Chondrocyte (in vitro differentiated cells): Measurements from ENCODE around the gene COL4A5. TPM values are rescaled to one million over a fixed set of nuclear protein-coding genes. Genes with fewer than 3 reads are reported as not detected.

Experiments used
- DNase-seq: peaks from one replicate; pipeline ENCODE4 v3.0.0; 2021; ENCODE audit warnings: mixed read lengths, low spot score
- H3K27ac Mint-ChIP-seq: one replicate; pipeline ENCODE4 v1.8.0; 2021; ENCODE audit warnings: mild to moderate bottlenecking, moderate library complexity, mixed read lengths; ENCODE audit not compliant: unreplicated experiment
- H3K27me3 Mint-ChIP-seq: 2 replicates; pipeline ENCODE4 v1.8.0; 2021; ENCODE audit warnings: low read depth, mixed read lengths
- H3K36me3 Mint-ChIP-seq: 2 replicates; pipeline ENCODE4 v1.8.0; 2021; ENCODE audit warnings: low read depth, mixed read lengths
- H3K4me1 Mint-ChIP-seq: 2 replicates; pipeline ENCODE4 v1.8.0; 2021; ENCODE audit warnings: low read depth, mild to moderate bottlenecking, mixed read lengths
- H3K4me3 Mint-ChIP-seq: one replicate; pipeline ENCODE4 v1.8.0; 2021; ENCODE audit warnings: mild to moderate bottlenecking, moderate library complexity, mixed read lengths; ENCODE audit not compliant: unreplicated experiment
- H3K9me3 Mint-ChIP-seq: 2 replicates; pipeline ENCODE4 v1.8.0; 2021; ENCODE audit warnings: low read depth, mixed read lengths
- total RNA-seq: library from RNA; stranded (reverse); gene quantifications from 3 replicates; pipeline ENCODE4 v1.2.1, GENCODE V29; 2021
- TF ChIP-seq, protein P1 (sequence below): fragments of 200-600 bp; sonication (generic); IDR thresholded peaks from 2 replicates; pipeline ENCODE4 v1.5.0; 2021; ENCODE audit warnings: antibody characterized with exemption, mild to moderate bottlenecking, moderate library complexity

COL4A5 gene
- total RNA-seq, 1 donor from 2014 or later = 211 TPM

DNA sequence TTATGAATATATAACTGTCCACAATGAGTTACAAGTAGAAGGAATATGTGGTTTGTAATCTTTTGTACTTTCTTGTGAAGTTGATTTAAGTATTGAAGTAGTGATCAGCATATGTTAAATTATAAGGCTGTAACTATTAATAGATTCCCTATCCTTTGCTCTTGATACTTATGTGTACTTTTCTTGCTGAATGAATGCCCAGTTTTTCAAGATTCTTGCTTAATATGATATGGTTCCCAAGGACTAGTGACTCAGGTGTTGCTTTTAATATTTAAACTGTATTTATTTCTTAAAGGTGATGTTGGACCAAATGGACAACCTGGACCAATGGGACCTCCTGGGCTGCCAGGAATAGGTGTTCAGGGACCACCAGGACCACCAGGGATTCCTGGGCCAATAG lies 175.0 kb downstream of the COL4A5 start:
- DNase-seq = no peak
- TF ChIP-seq, protein P1, sequence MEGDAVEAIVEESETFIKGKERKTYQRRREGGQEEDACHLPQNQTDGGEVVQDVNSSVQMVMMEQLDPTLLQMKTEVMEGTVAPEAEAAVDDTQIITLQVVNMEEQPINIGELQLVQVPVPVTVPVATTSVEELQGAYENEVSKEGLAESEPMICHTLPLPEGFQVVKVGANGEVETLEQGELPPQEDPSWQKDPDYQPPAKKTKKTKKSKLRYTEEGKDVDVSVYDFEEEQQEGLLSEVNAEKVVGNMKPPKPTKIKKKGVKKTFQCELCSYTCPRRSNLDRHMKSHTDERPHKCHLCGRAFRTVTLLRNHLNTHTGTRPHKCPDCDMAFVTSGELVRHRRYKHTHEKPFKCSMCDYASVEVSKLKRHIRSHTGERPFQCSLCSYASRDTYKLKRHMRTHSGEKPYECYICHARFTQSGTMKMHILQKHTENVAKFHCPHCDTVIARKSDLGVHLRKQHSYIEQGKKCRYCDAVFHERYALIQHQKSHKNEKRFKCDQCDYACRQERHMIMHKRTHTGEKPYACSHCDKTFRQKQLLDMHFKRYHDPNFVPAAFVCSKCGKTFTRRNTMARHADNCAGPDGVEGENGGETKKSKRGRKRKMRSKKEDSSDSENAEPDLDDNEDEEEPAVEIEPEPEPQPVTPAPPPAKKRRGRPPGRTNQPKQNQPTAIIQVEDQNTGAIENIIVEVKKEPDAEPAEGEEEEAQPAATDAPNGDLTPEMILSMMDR = no peak
- Mint-ChIP-seq H3K4me3 (no peak overlapping the region), H3K36me3 (peaks cover 8% of the 10 kb centered on the region), H3K9me3 (no peaks in the 10 kb centered on the region), H3K27ac (no peak overlapping the region), H3K4me1 (no peaks in the 10 kb centered on the region), H3K27me3 (no peaks in the 10 kb centered on the region)

DNA sequence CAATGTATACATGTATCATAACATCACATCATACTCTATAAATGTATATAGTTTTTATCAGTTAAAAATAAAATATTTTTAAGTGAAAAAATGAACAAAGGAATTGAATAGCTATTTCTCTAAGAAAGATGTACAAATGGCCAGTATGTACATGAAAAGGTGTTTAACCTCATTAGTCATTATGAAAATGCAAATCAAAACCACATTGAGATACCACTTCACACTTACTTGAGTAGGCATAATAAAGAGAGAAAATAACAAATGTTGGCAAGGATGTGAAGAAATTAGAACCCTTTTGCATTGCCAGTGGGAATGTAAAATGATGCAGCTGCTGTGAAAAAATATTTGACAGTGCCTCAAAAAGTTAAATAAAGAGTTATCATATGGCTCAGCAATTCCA lies 201.2 kb downstream of the COL4A5 start:
- Mint-ChIP-seq H3K36me3 (peaks cover 57% of the 10 kb centered on the region), H3K9me3 (peaks cover 59% of the 10 kb centered on the region), H3K4me3 (no peak overlapping the region), H3K27me3 (no peaks in the 10 kb centered on the region), H3K27ac (no peak overlapping the region), H3K4me1 (no peaks in the 10 kb centered on the region)
- TF ChIP-seq, protein P1 = no peak
- no peak for DNase-seq

DNA sequence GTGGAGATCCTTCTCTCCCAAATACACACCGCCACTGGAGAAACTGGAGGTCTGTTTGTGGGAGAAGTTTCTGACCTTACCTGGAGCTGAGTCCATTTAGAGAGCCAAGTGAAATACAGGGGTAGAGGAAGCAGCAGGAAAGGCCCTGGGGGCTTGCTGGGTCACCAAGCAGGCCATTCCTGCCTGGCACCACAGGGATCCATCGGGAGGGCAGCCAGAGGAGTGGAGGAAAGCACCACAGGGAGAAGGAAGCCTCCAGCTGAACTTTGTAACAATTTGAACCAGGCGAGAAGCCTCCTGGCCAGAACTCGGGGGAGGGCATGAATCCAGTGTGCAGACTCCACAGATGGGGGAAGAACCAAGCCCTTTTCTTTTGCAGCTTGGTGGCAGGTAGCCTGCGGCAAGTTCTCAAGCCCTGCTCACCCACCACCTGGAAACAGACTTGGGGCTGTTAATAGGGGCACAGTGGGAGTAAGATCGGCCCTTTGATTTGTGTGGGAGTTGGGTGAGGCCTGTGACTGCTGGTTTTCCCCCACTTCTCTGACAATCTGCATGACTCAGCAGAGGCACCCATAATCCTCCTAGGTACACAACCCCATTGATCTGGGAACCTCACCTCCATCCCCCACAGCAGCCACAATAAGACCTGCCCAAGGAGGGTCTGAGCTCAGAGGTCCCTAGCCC lies 202.1 kb downstream of the COL4A5 start:
- peaks cover 51% of the 10 kb centered on the region for H3K36me3 Mint-ChIP-seq
- H3K27me3 Mint-ChIP-seq = no peaks in the 10 kb centered on the region
- DNase-seq = no peak
- H3K27ac Mint-ChIP-seq = no peak overlapping the region
- peaks cover 57% of the 10 kb centered on the region for H3K9me3 Mint-ChIP-seq
- H3K4me3 Mint-ChIP-seq = no peak overlapping the region
- TF ChIP-seq, protein P1 = no peak
- no peaks in the 10 kb centered on the region for H3K4me1 Mint-ChIP-seq

DNA sequence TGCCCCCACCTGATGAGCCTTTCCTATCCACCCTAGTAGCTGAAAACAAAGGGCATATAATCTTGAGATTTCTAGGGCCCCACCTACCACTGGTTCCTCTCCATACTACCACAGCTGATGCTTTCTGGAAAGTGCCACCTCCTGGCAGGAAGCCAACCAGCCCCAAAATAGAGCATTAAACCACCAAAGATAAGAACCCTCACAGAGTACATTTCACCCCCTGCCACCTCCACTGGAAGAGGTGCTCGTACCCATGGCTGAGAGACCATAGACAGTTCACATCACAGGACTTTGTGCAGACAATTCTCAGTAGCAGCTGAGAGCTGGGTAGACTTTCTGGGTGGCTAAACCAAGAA lies 202.6 kb downstream of the COL4A5 start:
- Mint-ChIP-seq H3K27ac (no peak overlapping the region), H3K27me3 (no peaks in the 10 kb centered on the region), H3K4me1 (no peaks in the 10 kb centered on the region), H3K9me3 (peaks cover 53% of the 10 kb centered on the region), H3K36me3 (peaks cover 47% of the 10 kb centered on the region), H3K4me3 (no peak overlapping the region)
- TF ChIP-seq, protein P1 = no peak
- DNase-seq = no peak

DNA sequence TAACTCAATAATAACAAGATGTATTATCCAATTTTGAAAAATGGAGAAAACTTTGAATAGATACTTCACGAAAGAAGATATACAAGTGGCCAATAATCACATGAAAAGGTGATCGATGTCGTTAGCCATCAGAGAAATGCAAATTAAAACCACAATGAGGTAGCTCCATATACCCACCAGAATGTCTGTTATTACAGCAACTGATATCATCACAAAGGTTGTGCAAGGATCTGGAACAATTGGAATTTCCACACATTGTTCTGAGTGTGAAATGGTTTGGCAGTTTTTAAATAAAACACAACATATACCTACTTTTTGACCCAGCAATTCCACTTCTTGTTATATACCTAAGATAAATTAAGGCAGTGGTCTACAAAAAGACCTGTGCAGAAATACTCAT lies 225.1 kb downstream of the COL4A5 start:
- Mint-ChIP-seq H3K27ac (no peak overlapping the region), H3K27me3 (no peaks in the 10 kb centered on the region), H3K4me1 (no peaks in the 10 kb centered on the region), H3K36me3 (peaks cover 16% of the 10 kb centered on the region), H3K9me3 (peaks cover 5% of the 10 kb centered on the region), H3K4me3 (no peak overlapping the region)
- TF ChIP-seq, protein P1 = no peak
- DNase-seq = no peak
